Fibroblast of lung (primary cell): ENCODE data around the gene METTL16.

Experiments used
- EZH2 ChIP-seq: IDR thresholded peaks from 2 replicates; pipeline ENCODE4 v1.5.1; 2012; ENCODE audit warnings: low read length, control low read depth, mild to moderate bottlenecking; ENCODE audit errors: missing control alignments
- TF ChIP-seq, protein P1 (sequence below), 2 donors: IDR thresholded peaks in 1 of 2; conservative IDR thresholded peaks in 1 of 2; 1 replicate in 1 of 2; 2 replicates in 1 of 2; pipeline ENCODE4 v1.5.1; 2011 to 2012; ENCODE audit warnings: low read length in 2 of 2, control low read depth in 1 of 2, inconsistent platforms in 1 of 2, low read depth in 1 of 2, mild to moderate bottlenecking in 1 of 2

DNA sequence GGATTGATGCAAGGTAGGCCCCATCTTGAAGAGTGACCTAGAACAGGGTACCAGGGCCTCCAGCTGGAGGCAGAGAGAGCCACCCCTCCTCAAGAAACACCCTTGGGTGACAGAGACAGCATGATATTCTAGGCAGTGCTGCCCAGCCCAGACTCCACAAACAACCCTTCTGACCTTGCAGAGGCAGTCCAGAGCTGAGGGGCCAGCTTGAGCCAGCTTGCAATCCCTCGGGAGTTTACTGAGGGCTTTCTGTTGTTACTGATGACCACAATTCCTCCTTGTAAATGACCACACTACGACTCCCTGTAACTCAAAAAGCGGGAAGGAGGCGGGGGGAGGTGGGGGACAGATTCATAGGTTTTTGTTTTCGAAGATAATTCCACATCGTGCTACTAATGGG, 92.2 kb downstream of the METTL16 start:
- TF ChIP-seq, protein P1, sequence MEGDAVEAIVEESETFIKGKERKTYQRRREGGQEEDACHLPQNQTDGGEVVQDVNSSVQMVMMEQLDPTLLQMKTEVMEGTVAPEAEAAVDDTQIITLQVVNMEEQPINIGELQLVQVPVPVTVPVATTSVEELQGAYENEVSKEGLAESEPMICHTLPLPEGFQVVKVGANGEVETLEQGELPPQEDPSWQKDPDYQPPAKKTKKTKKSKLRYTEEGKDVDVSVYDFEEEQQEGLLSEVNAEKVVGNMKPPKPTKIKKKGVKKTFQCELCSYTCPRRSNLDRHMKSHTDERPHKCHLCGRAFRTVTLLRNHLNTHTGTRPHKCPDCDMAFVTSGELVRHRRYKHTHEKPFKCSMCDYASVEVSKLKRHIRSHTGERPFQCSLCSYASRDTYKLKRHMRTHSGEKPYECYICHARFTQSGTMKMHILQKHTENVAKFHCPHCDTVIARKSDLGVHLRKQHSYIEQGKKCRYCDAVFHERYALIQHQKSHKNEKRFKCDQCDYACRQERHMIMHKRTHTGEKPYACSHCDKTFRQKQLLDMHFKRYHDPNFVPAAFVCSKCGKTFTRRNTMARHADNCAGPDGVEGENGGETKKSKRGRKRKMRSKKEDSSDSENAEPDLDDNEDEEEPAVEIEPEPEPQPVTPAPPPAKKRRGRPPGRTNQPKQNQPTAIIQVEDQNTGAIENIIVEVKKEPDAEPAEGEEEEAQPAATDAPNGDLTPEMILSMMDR (conservative IDR thresholded peaks at IDR 0.05 in 1 of 2, IDR thresholded peaks at IDR 0.05 in 1 of 2; ENCODE audit: low read depth in 1 of 2, low read length in 2 of 2), result no peak
- no peak for TF ChIP-seq EZH2
